H1 (cell line): ENCODE data around the gene LRRC9.

Experiments used
- ASH2L ChIP-seq: fragments of 200-600, 300-600 bp; sonication (generic); IDR thresholded peaks from one replicate; pipeline ENCODE4 v1.7.1; 2017; ENCODE audit warnings: low read length
- CTCF ChIP-seq, 3 experiments: IDR thresholded peaks; 1 replicate in 2 of 3; 2 replicates in 1 of 3; pipeline versions ENCODE4 v1.5.1 to v1.6.1; 2011; ENCODE audit warnings: low read length in 3 of 3, mild to moderate bottlenecking in 3 of 3, inconsistent platforms in 2 of 3, low read depth in 1 of 3, moderate library complexity in 1 of 3; ENCODE audit not compliant: insufficient read depth in 1 of 3; ENCODE audit errors: control extremely low read depth in 1 of 3
- FOSL1 ChIP-seq: IDR thresholded peaks from 2 replicates; pipeline ENCODE4 v1.6.1; 2011; ENCODE audit warnings: mild to moderate bottlenecking, low read depth, low read length, moderate library complexity; ENCODE audit not compliant: insufficient read depth
- JUND ChIP-seq: IDR thresholded peaks from 2 replicates; pipeline ENCODE4 v1.6.1; 2011; ENCODE audit warnings: mild to moderate bottlenecking, improper control_type of control experiment, low read length
- MAFK ChIP-seq: IDR thresholded peaks from 2 replicates; pipeline ENCODE4 v1.6.1; 2012; ENCODE audit warnings: low read depth, mild to moderate bottlenecking, improper control_type of control experiment, low read length
- POLR2AphosphoS5 ChIP-seq: IDR thresholded peaks from 2 replicates; pipeline ENCODE4 v1.6.1; 2011; ENCODE audit warnings: low read depth, low read length
- SUZ12 ChIP-seq: fragments of 200-600 bp; sonication (generic); IDR thresholded peaks from 2 replicates; pipeline ENCODE4 v1.6.1; 2012; ENCODE audit warnings: mild to moderate bottlenecking, inconsistent platforms, low read length, moderate library complexity, mixed read lengths

GRCh38 chr14:59912443-59912842, 7.5 kb upstream of the LRRC9 start:
- no peak for TF ChIP-seq CTCF (IDR thresholded peaks at IDR 0.05; ENCODE audit: control extremely low read depth in 1 of 3, insufficient read depth in 1 of 3, low read depth in 1 of 3, low read length in 3 of 3)
- TF ChIP-seq POLR2AphosphoS5 = no peak
- no peak for TF ChIP-seq FOSL1
- TF ChIP-seq ASH2L = no peak
- TF ChIP-seq JUND = no peak
- TF ChIP-seq MAFK = no peak
- TF ChIP-seq SUZ12 = no peak
